ENCODE data around the gene ASIC2. TPM values are rescaled to one million over a fixed set of nuclear protein-coding genes. Genes with fewer than 3 reads are reported as not detected.

The ASIC2 gene
- total and polyA plus RNA-seq, 2 donors (not counting 3 experiments of a cell fraction or from before 2014, with no cell fraction given): not detected

GRCh38 chr17:33140413-33141099 is 152.5 kb downstream of the ASIC2 start:
- Histone ChIP-seq H3K4me3 (replicated peaks in 1 of 3; ENCODE audit: insufficient read depth in 1 of 3, low read depth in 1 of 3, low read length in 3 of 3) (no peak overlapping the region), H3K4me1 (ENCODE audit: control insufficient read depth, extremely low read depth, insufficient read depth, low read length) (no peaks in the 10 kb centered on the region), H3K36me3 (ENCODE audit: control insufficient read depth in 2 of 2, extremely low read depth in 1 of 2, insufficient read depth in 2 of 2, low read length in 2 of 2) (no peaks in the 10 kb centered on the region), H3K79me2 (ENCODE audit: control insufficient read depth, insufficient read depth, low read length) (no peaks in the 10 kb centered on the region), H3K27ac (ENCODE audit: insufficient read depth, low read depth, low read length) (no peak overlapping the region), H3K9me1 (replicated peaks; ENCODE audit: control insufficient read depth, extremely low read depth, insufficient read depth, low read length) (no peaks in the 10 kb centered on the region), H4K20me1 (replicated peaks; ENCODE audit: control insufficient read depth, extremely low read depth, insufficient read depth, low read length) (no peaks in the 10 kb centered on the region), H3K9me3 (replicated peaks; ENCODE audit: control insufficient read depth, insufficient read depth, low read length) (no peaks in the 10 kb centered on the region), H3K9ac (replicated peaks; ENCODE audit: extremely low read depth, insufficient read depth, low read length) (no peak overlapping the region), H3K27me3 (ENCODE audit: control insufficient read depth in 2 of 2, insufficient read depth in 2 of 2, low read length in 2 of 2) (no peaks in the 10 kb centered on the region), H3K4me2 (ENCODE audit: insufficient read depth, low read length) (no peak overlapping the region), H2AFZ (ENCODE audit: low read depth, low read length) (no peak overlapping the region)
- POLR2A ChIA-PET: no interaction called here
- CTCF ChIA-PET: interaction anchor here (1.0 kb wide), 1 partner anchor 8 kb away, joined by 3 read pairs; no protein-coding TSS in a partner anchor
- no peak for FAIRE-seq
- no peak for TF ChIP-seq POLR2AphosphoS5 (IDR thresholded peaks at IDR 0.05; ENCODE audit: insufficient read depth, low read depth, low read length)
- no peak for TF ChIP-seq GATA2 (IDR thresholded peaks at IDR 0.05; ENCODE audit: insufficient read depth, insufficient read length, low read depth, low read length)
- no peak for TF ChIP-seq MYC (IDR thresholded peaks at IDR 0.05; ENCODE audit: low read depth, low read length)
- no peak for TF ChIP-seq POLR2A (IDR thresholded peaks at IDR 0.05; ENCODE audit: low read depth, low read length)
- no peak for TF ChIP-seq JUN (IDR thresholded peaks at IDR 0.05; ENCODE audit: borderline replicate concordance, insufficient read depth, insufficient read length, low read depth)
- TF ChIP-seq MAX (IDR thresholded peaks at IDR 0.05; ENCODE audit: insufficient read depth, insufficient read length): no peak
- TF ChIP-seq EZH2 (IDR thresholded peaks at IDR 0.05; ENCODE audit: borderline replicate concordance, low read depth, low read length, severe bottlenecking): no peak
- TF ChIP-seq CTCF (IDR thresholded peaks at IDR 0.05; ENCODE audit: extremely low read depth in 1 of 2, insufficient read depth in 1 of 2, low read depth in 1 of 2, low read length in 2 of 2): no peak
- no peak for TF ChIP-seq FOS (IDR thresholded peaks at IDR 0.05; ENCODE audit: borderline replicate concordance, insufficient read depth, low read length)
- no TSS peak for BruUV-seq (replicated peaks)
- no peak for DNase-seq (ENCODE audit: low read depth, low spot score)
- dilution Hi-C loops (cut with MboI; ENCODE audit: extremely low pct_ligation_motif_present, low sequenced_read_pairs) (no loop called here), intact Hi-C loops (cut with micrococcal nuclease) (no loop called here)

Measured in endothelial cell of umbilical vein (primary cell).